Esophagus squamous epithelium (tissue), 4 donors: ENCODE results near the gene MTX1.

Source experiments
- POLR2A ChIP-seq, 4 donors: fragments of 450-650 bp; IDR thresholded peaks; one replicate each; pipeline ENCODE4 v1.6.1; 2017; ENCODE audit warnings: antibody characterized with exemption in 4 of 4, mild to moderate bottlenecking in 4 of 4, moderate library complexity in 3 of 4
- TF ChIP-seq, protein P1 (sequence below), 6 experiments: fragments of 450-650 bp in 4 of 6; fragments of 200-600 bp in 2 of 6; sonication (generic) in 2 of 6; IDR thresholded peaks; one replicate each; pipeline ENCODE4 v1.5.1; 2016 to 2019; ENCODE audit warnings: antibody characterized with exemption in 6 of 6, mild to moderate bottlenecking in 4 of 6, moderate library complexity in 4 of 6

DNA sequence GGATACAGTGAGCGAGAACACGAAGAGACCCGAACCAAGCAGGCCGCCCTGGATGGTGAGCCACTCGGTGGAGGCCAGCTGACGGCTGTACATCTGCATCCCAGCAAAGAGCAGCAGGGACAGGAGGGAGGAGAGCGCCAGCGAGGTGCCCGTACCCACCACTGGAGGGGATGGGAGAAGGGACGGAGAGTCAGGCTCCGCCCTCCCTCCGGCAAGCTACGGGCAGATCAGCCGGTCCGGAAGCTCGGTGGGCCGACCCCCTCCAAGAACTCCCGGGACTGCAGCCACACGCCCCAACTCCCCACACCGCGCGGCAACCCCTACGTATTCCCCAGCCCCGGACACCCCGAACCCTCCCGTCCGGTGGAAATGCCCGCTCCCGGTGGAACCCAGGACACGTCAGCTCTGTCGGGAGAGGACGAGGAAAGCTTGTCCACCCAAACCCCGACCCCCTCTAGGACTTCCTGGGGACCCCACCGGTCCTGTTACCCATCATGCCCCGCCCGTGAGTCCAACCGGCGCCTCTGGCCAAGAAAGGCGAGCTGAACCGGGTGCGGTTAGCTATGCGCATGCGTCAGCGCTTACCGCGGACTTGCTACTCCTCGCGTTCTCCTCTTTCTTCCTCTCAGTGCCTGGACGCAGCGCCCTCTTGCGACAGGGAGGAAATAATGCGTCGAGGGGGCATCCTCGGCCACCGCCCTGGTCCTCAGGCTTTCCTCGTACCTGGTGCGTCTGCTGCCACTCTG lies 35.6 kb upstream of the MTX1 start, which contains the start of gene KRTCAP2:
- TF ChIP-seq, protein P1, sequence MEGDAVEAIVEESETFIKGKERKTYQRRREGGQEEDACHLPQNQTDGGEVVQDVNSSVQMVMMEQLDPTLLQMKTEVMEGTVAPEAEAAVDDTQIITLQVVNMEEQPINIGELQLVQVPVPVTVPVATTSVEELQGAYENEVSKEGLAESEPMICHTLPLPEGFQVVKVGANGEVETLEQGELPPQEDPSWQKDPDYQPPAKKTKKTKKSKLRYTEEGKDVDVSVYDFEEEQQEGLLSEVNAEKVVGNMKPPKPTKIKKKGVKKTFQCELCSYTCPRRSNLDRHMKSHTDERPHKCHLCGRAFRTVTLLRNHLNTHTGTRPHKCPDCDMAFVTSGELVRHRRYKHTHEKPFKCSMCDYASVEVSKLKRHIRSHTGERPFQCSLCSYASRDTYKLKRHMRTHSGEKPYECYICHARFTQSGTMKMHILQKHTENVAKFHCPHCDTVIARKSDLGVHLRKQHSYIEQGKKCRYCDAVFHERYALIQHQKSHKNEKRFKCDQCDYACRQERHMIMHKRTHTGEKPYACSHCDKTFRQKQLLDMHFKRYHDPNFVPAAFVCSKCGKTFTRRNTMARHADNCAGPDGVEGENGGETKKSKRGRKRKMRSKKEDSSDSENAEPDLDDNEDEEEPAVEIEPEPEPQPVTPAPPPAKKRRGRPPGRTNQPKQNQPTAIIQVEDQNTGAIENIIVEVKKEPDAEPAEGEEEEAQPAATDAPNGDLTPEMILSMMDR (IDR thresholded peaks at IDR 0.05) = peak; percentile 90 to 100 (median 96)
- TF ChIP-seq POLR2A (IDR thresholded peaks at IDR 0.05) = peak in 2 of 4 donors; percentile 55 to 56
